Smooth muscle cell (in vitro differentiated cells): ENCODE results near the gene SLC6A1. TPM values are rescaled to one million over a fixed set of nuclear protein-coding genes. Genes with fewer than 3 reads are reported as not detected.

ENCODE experiments used
- DNase-seq: peaks from one replicate; lab custom pipeline; 2025; ENCODE audit not compliant: unreplicated experiment; lab: John Stamatoyannopoulos, UW
- H2AFZ ChIP-seq: fragments of 200-600 bp; sonication (generic); 2 replicates; pipeline ENCODE4 v1.6.0; 2016; ENCODE audit warnings: antibody characterized with exemption, low read depth, mild to moderate bottlenecking
- H3F3A ChIP-seq: fragments of 200-600 bp; sonication (generic); 2 replicates; pipeline ENCODE4 v1.6.0; 2017; ENCODE audit warnings: antibody characterized with exemption, low read depth
- H3K27ac ChIP-seq: fragments of 200-600 bp; sonication (generic); 2 replicates; pipeline ENCODE4 v1.5.1; 2016; ENCODE audit warnings: low read depth, mild to moderate bottlenecking
- H3K27me3 ChIP-seq: fragments of 200-600 bp; sonication (generic); 2 replicates; pipeline ENCODE4 v1.6.1; 2016; ENCODE audit warnings: low read depth, mild to moderate bottlenecking
- H3K36me3 ChIP-seq: fragments of 200-600 bp; sonication (generic); 2 replicates; pipeline ENCODE4 v1.5.1; 2016; ENCODE audit warnings: low read depth
- H3K4me1 ChIP-seq: fragments of 200-600 bp; sonication (generic); 2 replicates; pipeline ENCODE4 v1.5.1; 2016; ENCODE audit warnings: low read depth
- H3K4me2 ChIP-seq: fragments of 200-600 bp; sonication (generic); 2 replicates; pipeline ENCODE4 v1.6.0; 2016; ENCODE audit warnings: mild to moderate bottlenecking
- H3K4me3 ChIP-seq: fragments of 200-600 bp; sonication (generic); 2 replicates; pipeline ENCODE4 v1.5.1; 2016; ENCODE audit warnings: mild to moderate bottlenecking
- H3K79me2 ChIP-seq: fragments of 200-600 bp; sonication (generic); 2 replicates; pipeline ENCODE4 v1.6.0; 2016; ENCODE audit warnings: low read depth, mild to moderate bottlenecking
- H3K9ac ChIP-seq: fragments of 200-600 bp; sonication (generic); 2 replicates; pipeline ENCODE4 v1.6.0; 2016; ENCODE audit warnings: low read depth
- H3K9me3 ChIP-seq: fragments of 200-600 bp; sonication (generic); replicated peaks from 2 replicates; pipeline ENCODE4 v1.5.1; 2016; ENCODE audit warnings: low read depth
- H4K20me1 ChIP-seq: fragments of 200-600 bp; sonication (generic); 2 replicates; pipeline ENCODE4 v1.6.0; 2016; ENCODE audit warnings: low read depth
- WGBS: methylation state at CpG from one replicate; pipeline ENCODE4 v1.1.7; 2016; ENCODE audit warnings: low lambda C conversion rate; 5-methylcytosine and 5-hydroxymethylcytosine counted together
- polyA plus RNA-seq: library from polyadenylated mRNA; unstranded; fragments of >200 nt; fragmentation: Nextera tagmentation; extraction: Ambion mirVana; gene quantifications from 2 replicates; pipeline ENCODE4 v1.2.1, GENCODE V29; 2016
- total RNA-seq: library from RNA; depleted of rRNA; stranded (reverse); fragments of >200 nt; gene quantifications from 2 replicates; pipeline ENCODE4 v1.2.3, GENCODE V29; 2014
- TF ChIP-seq, protein P1 (sequence below): fragments of 200-600 bp; sonication (generic); IDR thresholded peaks from 2 replicates; pipeline ENCODE4 v1.5.1; 2017; ENCODE audit warnings: borderline replicate concordance, mild to moderate bottlenecking, antibody characterized with exemption; ENCODE audit not compliant: insufficient read depth, poor library complexity, severe bottlenecking

SLC6A1 gene
- total and polyA plus RNA-seq, 2 experiments from 2014 or later: 0.26 to 0.40 TPM

DNA sequence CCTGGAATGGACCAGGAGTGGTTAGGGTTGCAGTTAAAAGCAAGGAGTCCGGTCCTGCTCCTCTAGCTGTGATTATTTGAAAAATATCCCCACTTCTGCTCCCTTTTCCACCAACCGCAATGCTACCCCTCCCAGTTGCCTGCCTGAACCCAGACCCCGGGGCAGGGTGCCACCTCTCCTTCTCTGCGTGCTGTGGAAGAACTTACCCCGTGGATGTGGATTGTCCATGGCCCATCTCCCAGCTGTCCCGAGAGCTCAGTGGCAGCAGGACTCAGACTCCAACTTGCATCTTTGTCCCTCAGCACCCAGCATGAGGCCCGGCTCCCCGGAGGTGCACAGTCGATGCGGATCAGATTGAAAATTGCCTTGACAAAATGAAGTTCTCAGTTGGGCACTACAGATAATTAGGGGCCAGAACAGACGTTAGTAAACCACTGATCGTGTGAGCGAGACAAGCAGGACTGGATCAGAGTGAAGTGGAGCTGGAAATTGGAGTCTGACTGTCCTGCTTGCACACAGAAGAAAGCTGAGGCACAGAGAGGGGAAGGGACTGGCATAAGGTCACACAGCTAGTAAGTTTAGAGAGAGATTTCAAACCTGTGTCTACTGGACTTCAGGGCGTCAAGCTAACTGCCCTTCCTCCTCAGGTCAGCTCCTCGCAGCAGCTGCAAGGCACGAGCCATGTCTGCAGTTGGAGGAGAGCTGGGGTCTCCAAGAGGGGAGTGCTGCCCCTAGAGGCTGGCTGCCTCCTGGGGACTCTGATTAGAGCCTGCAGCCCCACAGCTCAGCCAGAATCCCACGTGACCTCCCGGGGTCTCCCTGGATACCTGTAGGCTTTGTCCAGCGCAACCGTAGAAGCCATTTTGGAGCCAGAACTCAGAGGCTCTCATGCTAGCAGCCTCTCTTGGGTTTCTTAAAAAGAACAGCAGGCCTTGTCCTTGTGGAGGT, 14.7 kb downstream of the SLC6A1 start:
- peaks cover 7% of the 10 kb centered on the region for H3K27me3 ChIP-seq
- H3K9ac ChIP-seq: no peak overlapping the region
- no peak overlapping the region for H3K4me3 ChIP-seq
- no peak overlapping the region for H3K27ac ChIP-seq
- WGBS: 83% methylated on average over 20 of the region's 20 CpGs
- H3F3A ChIP-seq: no peaks in the 10 kb centered on the region
- H3K79me2 ChIP-seq: no peaks in the 10 kb centered on the region
- H3K9me3 ChIP-seq: no peaks in the 10 kb centered on the region
- H3K4me2 ChIP-seq: no peak overlapping the region
- TF ChIP-seq, protein P1, sequence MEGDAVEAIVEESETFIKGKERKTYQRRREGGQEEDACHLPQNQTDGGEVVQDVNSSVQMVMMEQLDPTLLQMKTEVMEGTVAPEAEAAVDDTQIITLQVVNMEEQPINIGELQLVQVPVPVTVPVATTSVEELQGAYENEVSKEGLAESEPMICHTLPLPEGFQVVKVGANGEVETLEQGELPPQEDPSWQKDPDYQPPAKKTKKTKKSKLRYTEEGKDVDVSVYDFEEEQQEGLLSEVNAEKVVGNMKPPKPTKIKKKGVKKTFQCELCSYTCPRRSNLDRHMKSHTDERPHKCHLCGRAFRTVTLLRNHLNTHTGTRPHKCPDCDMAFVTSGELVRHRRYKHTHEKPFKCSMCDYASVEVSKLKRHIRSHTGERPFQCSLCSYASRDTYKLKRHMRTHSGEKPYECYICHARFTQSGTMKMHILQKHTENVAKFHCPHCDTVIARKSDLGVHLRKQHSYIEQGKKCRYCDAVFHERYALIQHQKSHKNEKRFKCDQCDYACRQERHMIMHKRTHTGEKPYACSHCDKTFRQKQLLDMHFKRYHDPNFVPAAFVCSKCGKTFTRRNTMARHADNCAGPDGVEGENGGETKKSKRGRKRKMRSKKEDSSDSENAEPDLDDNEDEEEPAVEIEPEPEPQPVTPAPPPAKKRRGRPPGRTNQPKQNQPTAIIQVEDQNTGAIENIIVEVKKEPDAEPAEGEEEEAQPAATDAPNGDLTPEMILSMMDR: no peak
- no peaks in the 10 kb centered on the region for H3K36me3 ChIP-seq
- H3K4me1 ChIP-seq: no peaks in the 10 kb centered on the region
- DNase-seq: no peak
- no peak overlapping the region for H2AFZ ChIP-seq
- H4K20me1 ChIP-seq: no peaks in the 10 kb centered on the region

DNA sequence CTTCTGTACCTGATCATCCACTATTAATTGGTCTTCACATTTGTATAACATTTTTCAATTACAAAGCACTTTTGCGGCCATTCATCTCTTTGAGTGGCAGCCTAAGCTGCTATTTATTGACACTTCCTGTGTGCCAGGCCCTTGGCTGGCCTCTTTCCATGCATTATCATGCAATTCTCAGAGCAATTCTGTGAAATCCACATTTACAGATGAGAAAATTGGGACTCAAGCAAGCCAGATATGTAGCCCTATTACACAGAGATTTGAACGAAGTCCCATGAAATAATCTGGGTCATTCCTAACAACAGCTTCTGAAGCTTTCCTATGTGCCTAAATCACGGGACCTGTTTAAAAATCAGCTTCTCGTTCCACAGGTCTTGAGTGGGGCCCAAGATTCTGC, 17.4 kb downstream of the SLC6A1 start:
- TF ChIP-seq, protein P1: no peak
- H3F3A ChIP-seq: no peaks in the 10 kb centered on the region
- H2AFZ ChIP-seq: no peak overlapping the region
- H3K36me3 ChIP-seq: no peaks in the 10 kb centered on the region
- no peaks in the 10 kb centered on the region for H3K79me2 ChIP-seq
- no peaks in the 10 kb centered on the region for H3K9me3 ChIP-seq
- H3K9ac ChIP-seq: no peak overlapping the region
- 84% methylated on average over 4 of the region's 4 CpGs for WGBS
- H3K4me1 ChIP-seq: no peaks in the 10 kb centered on the region
- no peak overlapping the region for H3K27ac ChIP-seq
- no peaks in the 10 kb centered on the region for H4K20me1 ChIP-seq
- no peak for DNase-seq
- H3K4me3 ChIP-seq: no peak overlapping the region
- no peak overlapping the region for H3K4me2 ChIP-seq
- no peaks in the 10 kb centered on the region for H3K27me3 ChIP-seq

- Histone ChIP-seq H3K36me3 (no peaks in the 10 kb centered on the region), H3F3A (no peaks in the 10 kb centered on the region), H3K9ac (no peak overlapping the region), H3K27ac (no peak overlapping the region), H2AFZ (no peak overlapping the region), H3K4me3 (no peak overlapping the region), H3K9me3 (no peaks in the 10 kb centered on the region), H3K79me2 (no peaks in the 10 kb centered on the region), H4K20me1 (no peaks in the 10 kb centered on the region), H3K4me2 (no peak overlapping the region), H3K4me1 (no peaks in the 10 kb centered on the region), H3K27me3 (no peaks in the 10 kb centered on the region)
- TF ChIP-seq, protein P1: no peak
- DNase-seq: no peak
- 90% methylated on average over 15 of the region's 15 CpGs for WGBS
These were observed 18.0 kb downstream of the SLC6A1 start for GRCh38 chr3:11010426-11011165.
